GM13976 (cell line): ENCODE measurements around the gene ADCY4.
"Not testable (repeated sequence)": the region's sequence is repeated elsewhere in the genome, so short reads cannot be mapped to it uniquely, and the experiment has no call there.

Source experiments
- DNase-seq: peaks from one replicate; pipeline ENCODE4 v3.0.0; 2012; ENCODE audit warnings: low spot score
- in situ Hi-C: fragments of 300-500 bp; cut with MboI; formaldehyde crosslinking; loops from one replicate; pipeline ENCODE4 v1.12.0; 2022; ENCODE audit warnings: low sequenced_read_pairs, mixed read lengths, inconsistent platforms; ENCODE audit not compliant: unreplicated experiment
- TF ChIP-seq, protein P1 (sequence below): IDR thresholded peaks from 2 replicates; pipeline ENCODE4 v1.5.1; 2012; ENCODE audit warnings: borderline replicate concordance, mild to moderate bottlenecking; ENCODE audit not compliant: insufficient read depth; ENCODE audit errors: extremely low read depth, missing control alignments, control extremely low read depth

Gene ADCY4

DNA sequence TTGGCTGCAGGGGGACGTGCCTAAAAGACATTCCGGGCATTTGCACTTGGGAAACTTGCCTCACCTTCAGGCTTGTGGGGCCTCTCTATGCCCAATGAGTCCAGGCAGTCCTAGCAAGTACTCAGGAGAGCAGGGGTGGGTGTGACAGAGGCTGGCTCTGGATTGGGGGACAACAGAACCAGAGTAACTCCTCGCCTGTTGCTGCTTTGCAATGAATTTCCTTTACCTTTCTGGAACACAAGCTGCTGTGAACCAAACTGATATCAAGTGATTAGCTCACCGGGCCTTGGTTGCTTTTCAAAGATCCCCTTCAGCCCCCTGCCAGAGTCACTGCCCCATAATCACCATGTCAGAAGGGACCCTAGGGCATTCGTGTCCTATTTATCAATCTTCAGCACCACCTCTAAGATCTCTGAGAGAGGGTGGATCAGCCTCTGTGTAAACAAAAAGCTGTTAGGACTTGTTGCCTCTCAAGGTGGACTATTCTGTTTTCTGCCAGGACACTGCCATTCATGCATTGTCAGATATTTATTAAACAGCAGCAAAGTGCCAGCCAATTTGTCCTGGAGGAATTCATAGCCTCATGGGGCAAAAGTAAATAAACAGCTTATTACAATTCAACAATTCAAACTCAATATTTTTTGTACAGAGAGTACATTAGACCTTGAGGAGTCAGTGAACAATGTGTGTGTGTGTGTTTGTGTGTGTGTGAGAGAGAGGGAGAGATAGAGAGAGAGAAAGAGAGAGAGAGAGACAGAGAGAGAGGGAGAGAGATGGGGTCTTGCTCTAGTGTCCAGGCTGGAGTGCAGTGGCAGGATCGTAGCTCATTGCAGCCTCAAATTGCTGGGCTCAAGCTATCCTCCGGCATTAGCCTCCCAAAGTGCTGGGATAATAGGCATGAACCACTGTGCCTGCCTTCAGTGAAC, 44.4 kb upstream of the ADCY4 start:
- TF ChIP-seq, protein P1, sequence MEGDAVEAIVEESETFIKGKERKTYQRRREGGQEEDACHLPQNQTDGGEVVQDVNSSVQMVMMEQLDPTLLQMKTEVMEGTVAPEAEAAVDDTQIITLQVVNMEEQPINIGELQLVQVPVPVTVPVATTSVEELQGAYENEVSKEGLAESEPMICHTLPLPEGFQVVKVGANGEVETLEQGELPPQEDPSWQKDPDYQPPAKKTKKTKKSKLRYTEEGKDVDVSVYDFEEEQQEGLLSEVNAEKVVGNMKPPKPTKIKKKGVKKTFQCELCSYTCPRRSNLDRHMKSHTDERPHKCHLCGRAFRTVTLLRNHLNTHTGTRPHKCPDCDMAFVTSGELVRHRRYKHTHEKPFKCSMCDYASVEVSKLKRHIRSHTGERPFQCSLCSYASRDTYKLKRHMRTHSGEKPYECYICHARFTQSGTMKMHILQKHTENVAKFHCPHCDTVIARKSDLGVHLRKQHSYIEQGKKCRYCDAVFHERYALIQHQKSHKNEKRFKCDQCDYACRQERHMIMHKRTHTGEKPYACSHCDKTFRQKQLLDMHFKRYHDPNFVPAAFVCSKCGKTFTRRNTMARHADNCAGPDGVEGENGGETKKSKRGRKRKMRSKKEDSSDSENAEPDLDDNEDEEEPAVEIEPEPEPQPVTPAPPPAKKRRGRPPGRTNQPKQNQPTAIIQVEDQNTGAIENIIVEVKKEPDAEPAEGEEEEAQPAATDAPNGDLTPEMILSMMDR = no peak
- no peak for DNase-seq
- in situ Hi-C loops = no loop called here

DNA sequence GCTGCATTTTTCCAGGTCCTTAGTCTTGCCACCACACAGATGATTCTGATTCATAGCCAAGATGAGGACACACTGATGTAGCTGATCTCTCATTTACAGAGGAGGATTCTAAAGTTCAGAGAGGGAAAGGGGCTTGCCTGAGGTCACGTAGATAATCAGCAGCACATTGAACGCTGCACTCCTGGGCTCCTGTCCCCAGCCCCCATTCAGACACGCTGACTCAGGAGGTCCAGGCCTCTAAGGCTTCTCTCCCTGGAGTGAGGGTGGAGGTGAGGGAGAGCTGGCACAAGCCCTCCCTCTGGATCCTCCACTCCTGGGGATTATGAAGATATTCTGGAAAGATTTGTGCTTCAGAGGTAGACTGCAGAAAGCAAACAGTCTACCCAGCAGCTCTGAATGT, 43.5 kb upstream of the ADCY4 start:
- DNase-seq = no peak
- TF ChIP-seq, protein P1 = no peak
- in situ Hi-C loops = no loop called here

DNA sequence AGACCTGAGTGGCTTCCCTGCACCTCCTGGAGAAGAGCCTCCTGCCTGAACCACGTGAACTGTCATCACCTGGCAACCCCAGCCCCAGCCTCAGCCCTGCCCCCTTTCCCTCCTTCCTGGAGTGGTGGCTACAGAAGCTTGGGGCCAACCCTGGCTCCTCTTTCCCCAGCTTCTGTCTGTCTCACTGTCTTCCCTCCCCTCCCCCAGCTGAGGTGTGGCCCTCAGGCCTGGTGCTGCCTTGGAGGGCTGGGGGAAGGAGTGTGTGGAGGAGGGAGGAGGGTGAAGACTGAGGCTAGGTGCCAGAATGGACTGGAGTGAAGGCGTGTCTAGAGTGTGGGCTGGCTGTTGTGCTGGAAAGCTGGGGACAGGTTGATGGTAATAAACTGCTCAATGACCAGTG, 42.8 kb upstream of the ADCY4 start:
- DNase-seq = no peak
- in situ Hi-C loops = no loop called here
- TF ChIP-seq, protein P1 = no peak

DNA sequence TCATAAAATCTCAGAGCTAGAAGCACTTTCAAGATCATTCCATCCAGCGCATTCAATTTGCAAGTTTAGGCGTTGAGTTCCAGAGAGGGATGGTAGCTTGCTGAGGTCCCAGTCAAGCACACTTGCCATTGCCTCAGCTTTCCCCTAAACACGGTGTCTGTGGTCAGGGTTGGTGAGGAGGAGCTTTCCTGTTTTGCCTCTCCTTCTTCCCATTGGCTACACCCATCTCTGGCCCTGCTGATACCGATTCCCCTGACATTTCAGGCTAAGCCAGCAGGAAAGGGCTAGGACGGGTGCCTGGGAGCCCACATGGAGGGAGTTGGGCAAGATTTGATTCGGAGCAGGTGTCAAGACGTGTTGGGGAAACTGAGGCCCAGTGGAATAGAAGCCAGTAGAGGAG, 42.3 kb upstream of the ADCY4 start:
- TF ChIP-seq, protein P1 = no peak
- no peak for DNase-seq
- in situ Hi-C loops = no loop called here

DNA sequence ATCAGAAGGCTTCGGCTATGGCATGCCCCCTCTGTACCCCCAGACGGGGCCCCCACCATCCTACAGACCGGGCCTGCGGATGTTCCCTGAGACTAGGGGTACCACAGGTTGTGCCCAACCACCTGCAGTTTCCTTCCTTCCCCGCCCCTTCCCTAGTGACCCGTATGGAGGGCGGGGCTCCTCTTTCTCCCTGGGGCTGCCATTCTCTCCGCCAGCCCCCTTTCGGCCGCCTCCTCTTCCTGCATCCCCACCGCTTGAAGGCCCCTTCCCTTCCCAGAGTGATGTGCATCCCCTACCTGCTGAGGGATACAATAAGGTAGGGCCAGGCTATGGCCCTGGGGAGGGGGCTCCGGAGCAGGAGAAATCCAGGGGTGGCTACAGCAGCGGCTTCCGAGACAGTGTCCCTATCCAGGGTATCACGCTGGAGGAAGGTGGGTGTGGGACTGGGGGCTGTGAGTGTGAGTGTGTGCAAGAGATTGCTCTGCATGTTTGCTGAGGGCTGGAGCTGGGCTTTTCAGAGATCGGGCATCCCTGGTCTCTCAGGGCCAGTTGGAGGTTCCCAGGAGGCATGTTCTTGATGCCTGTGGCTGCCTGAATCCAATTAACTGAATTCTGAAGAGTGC, 41.7 kb upstream of the ADCY4 start:
- TF ChIP-seq, protein P1 = no peak
- in situ Hi-C loops = no loop called here
- no peak for DNase-seq

DNA sequence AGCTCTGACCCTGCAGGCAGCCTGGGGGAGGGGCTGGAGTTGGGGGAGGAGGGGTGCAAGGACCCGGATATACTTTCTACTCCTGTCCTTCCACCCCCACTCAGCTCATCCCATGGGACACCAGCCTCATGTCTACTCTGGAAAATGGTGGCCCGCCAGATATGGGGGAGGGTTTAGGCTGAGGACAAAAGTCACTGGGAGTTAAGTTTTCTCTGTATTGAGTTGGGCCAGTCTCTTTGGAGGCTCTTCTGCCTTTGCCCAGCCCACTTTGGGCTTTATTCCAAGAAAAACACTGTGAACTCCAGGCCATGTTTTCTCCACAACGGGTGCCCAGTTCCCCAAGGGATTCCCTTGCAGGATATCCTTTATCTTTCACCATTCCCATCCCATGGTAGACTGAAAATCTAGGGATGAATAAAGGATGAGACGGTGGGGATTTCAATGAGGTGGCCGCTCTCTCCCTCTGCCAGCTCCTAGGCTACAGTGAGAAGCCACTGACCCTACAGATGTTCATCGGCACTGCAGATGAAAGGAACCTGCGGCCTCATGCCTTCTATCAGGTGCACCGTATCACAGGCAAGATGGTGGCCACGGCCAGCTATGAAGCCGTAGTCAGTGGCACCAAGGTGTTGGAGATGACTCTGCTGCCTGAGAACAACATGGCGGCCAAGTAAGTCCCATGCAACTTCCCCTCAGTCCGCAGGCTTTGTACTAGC, 38.0 kb upstream of the ADCY4 start:
- in situ Hi-C loops = no loop called here
- TF ChIP-seq, protein P1 = no peak
- DNase-seq = no peak

DNA sequence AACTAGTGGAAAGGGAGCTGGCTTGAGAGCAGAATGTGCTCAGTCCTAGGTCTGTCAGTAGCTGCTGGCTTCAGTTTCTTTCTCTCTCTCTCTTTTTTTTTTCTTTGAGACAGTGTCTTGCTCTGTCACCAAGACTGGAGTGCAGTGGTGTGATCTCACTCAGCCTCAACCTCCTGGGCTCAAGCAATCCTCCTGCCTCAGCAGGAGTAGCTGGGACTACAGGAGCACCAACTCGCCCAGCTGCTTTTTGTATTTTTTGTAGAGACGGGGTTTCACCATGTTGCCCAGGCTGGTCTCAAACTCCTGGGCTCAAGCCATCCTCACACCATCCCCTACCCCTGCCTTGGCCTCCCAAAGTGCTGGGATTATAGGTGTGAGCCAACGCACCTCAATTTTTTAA, 36.7 kb upstream of the ADCY4 start:
- in situ Hi-C loops, DNase-seq: not testable (repeated sequence)
